HepG2 (cell line): ENCODE measurements around the gene GATC. TPM values are rescaled to one million over a fixed set of nuclear protein-coding genes. Genes with fewer than 3 reads are reported as not detected.
A peak's percentile ranks its signal among the peaks of the same experiment; 100 is the strongest.

Experiments used
- HNF4G ChIP-seq, 2 experiments: sonication (generic) in 1 of 2; formaldehyde crosslinking in 1 of 2; IDR thresholded peaks; 2 replicates each; pipeline versions ENCODE4 v1.4.0 to v1.6.1; 2011 to 2020; ENCODE audit warnings: borderline replicate concordance in 2 of 2, low read depth in 2 of 2, mild to moderate bottlenecking in 2 of 2, low read length in 1 of 2, missing genetic modification reagents in 1 of 2, moderate library complexity in 1 of 2
- KLF12 ChIP-seq: sonication (generic); formaldehyde crosslinking; IDR thresholded peaks from 2 replicates; pipeline ENCODE4 v1.4.0; 2020; ENCODE audit warnings: missing genetic modification reagents, borderline replicate concordance
- RFX1 ChIP-seq: fragments of 450-650 bp; IDR thresholded peaks from 2 replicates; pipeline ENCODE4 v1.6.1; 2017
- SRSF9 ChIP-seq: fragments of 200-400 bp; formaldehyde crosslinking; IDR thresholded peaks from 2 replicates; pipeline ENCODE4 v1.6.1; 2018; ENCODE audit warnings: borderline replicate concordance, mild to moderate bottlenecking, low read depth, low read length; ENCODE audit not compliant: insufficient read depth, poor library complexity, severe bottlenecking
- TOPORS ChIP-seq: sonication (generic); formaldehyde crosslinking; IDR thresholded peaks from 2 replicates; pipeline ENCODE4 v1.8.0; 2023; ENCODE audit warnings: mild to moderate bottlenecking, missing genetic modification reagents
- ZBTB10 ChIP-seq: sonication (generic); formaldehyde crosslinking; IDR thresholded peaks from 2 replicates; pipeline ENCODE4 v1.4.0; 2020; ENCODE audit warnings: missing genetic modification reagents, borderline replicate concordance
- ZNF362 ChIP-seq: sonication (generic); formaldehyde crosslinking; IDR thresholded peaks from 2 replicates; pipeline ENCODE4 v1.4.0; 2020; ENCODE audit warnings: missing genetic modification reagents, mild to moderate bottlenecking, borderline replicate concordance
- ZNF431 ChIP-seq: sonication (generic); formaldehyde crosslinking; IDR thresholded peaks from 2 replicates; pipeline ENCODE4 v1.9.0; 2022; ENCODE audit warnings: missing genetic modification reagents, low read depth, mild to moderate bottlenecking, borderline replicate concordance
- polyA plus RNA-seq, 8 experiments: library from polyadenylated mRNA; depleted of rRNA in 3 of 8; stranded (reverse) in 7 of 8; unstranded in 1 of 8; fragments of >200 nt; fragmentation: Illumina TruSeq in 4 of 8; extraction: Trizol in 4 of 8; gene quantifications; 2 replicates each; pipeline versions ENCODE4 v1.2.1 to v1.2.3, GENCODE V29; 2011 to 2016; ENCODE audit warnings: low read depth in 4 of 8, missing spikeins in 1 of 8, mixed read lengths in 1 of 8; ENCODE audit not compliant: insufficient read depth in 1 of 8
- total RNA-seq, 5 experiments: library from RNA; depleted of rRNA; stranded (reverse); fragments of >200 nt; fragmentation: Illumina TruSeq; extraction: Trizol; gene quantifications; 2 replicates each; pipeline ENCODE4 v1.2.3, GENCODE V29; 2016; ENCODE audit warnings: low read depth in 1 of 5

Gene GATC
- total and polyA plus RNA-seq, 2 of the 13 experiments (the other 11 are each of a cell fraction or from before 2014, with no cell fraction given), result 17.7 to 29.7 TPM

- TF ChIP-seq ZBTB10 (0 out of 2 replicates have a peak, but pooled peaks have one; percentile 33), ZNF362 (CRISPR knock-in tag) (peak; percentile 60), ZNF431 (CRISPR knock-in tag) (0 out of 2 replicates have a peak, but pooled peaks have one; percentile 0), KLF12 (peak; percentile 25; the same call in 1 of the 2 replicates), HNF4G (IDR thresholded peaks at IDR 0.05; ENCODE audit: borderline replicate concordance, low read depth, low read length) (no peak), HNF4G (CRISPR knock-in tag; IDR thresholded peaks at IDR 0.05; ENCODE audit: borderline replicate concordance, low read depth) (no peak), TOPORS (CRISPR knock-in tag) (no peak), RFX1 (no peak), SRSF9 (no peak)
These were observed 50.4 kb downstream of the GATC start (continued) for GRCh38 chr12:120496413-120497340.
